C4-2B (cell line): ENCODE results near the gene OR5T3.

ENCODE experiments used
- ZFX ChIP-seq: fragments of 450-650 bp; IDR thresholded peaks from 2 replicates; pipeline ENCODE4 v1.6.1; 2017
- TF ChIP-seq, protein P1 (sequence below): fragments of 450-650 bp; conservative IDR thresholded peaks from 2 replicates; pipeline ENCODE4 v1.5.1; 2017; ENCODE audit warnings: mild to moderate bottlenecking

DNA sequence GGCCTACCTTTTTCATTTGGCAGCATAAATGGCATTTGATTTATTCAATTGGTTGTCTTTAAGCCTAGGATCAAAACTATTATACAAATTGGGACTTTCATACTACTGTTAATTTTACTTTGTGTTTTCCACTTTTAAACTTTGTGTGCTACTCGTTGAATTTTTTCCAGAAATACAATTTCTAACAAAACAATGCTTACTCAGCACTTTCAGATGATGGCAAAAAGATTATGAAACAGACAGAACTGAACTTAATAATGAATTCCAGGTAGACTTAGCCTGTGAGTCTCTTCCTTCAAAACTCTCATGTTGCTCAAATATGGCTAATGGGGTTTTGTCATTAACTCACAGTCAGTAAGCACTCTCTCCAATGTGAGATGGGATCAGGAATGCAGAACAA is 44.3 kb upstream of the OR5T3 start:
- TF ChIP-seq, protein P1, sequence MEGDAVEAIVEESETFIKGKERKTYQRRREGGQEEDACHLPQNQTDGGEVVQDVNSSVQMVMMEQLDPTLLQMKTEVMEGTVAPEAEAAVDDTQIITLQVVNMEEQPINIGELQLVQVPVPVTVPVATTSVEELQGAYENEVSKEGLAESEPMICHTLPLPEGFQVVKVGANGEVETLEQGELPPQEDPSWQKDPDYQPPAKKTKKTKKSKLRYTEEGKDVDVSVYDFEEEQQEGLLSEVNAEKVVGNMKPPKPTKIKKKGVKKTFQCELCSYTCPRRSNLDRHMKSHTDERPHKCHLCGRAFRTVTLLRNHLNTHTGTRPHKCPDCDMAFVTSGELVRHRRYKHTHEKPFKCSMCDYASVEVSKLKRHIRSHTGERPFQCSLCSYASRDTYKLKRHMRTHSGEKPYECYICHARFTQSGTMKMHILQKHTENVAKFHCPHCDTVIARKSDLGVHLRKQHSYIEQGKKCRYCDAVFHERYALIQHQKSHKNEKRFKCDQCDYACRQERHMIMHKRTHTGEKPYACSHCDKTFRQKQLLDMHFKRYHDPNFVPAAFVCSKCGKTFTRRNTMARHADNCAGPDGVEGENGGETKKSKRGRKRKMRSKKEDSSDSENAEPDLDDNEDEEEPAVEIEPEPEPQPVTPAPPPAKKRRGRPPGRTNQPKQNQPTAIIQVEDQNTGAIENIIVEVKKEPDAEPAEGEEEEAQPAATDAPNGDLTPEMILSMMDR, result no peak
- TF ChIP-seq ZFX, result no peak
